ENCODE results near the gene PHACTR4. TPM values are rescaled to one million over a fixed set of nuclear protein-coding genes. Genes with fewer than 3 reads are reported as not detected.

Gene PHACTR4
- total and polyA plus RNA-seq, 9 of the 15 experiments (the other 6 are each of a cell fraction or from before 2014, with no cell fraction given), result 6.4 to 43.6 (median 14.2) TPM

GRCh38 chr1:28416509-28417194, 47.1 kb downstream of the PHACTR4 start:
- Histone ChIP-seq H3K27me3 (ENCODE audit: control insufficient read depth in 2 of 2, insufficient read depth in 2 of 2, low read length in 2 of 2) (no peaks in the 10 kb centered on the region), H3K4me2 (ENCODE audit: insufficient read depth, low read length) (peak overlapping the region; percentile 76; the same call in 1 of the 2 replicates), H3K27ac (ENCODE audit: extremely low read depth, low read depth, low read length) (peak overlapping the region; percentile 18; the same call in 2 of the 3 replicates), H4K20me1 (replicated peaks; ENCODE audit: control insufficient read depth, insufficient read depth, low read length) (0 out of 2 replicates have a peak, but pooled peaks cover 4% of the 10 kb centered on the region), H3K79me2 (ENCODE audit: control insufficient read depth, insufficient read depth, low read length) (peaks cover 37% of the 10 kb centered on the region), H3K36me3 (ENCODE audit: control insufficient read depth, insufficient read depth, low read length) (peaks cover under 1% of the 10 kb centered on the region; the same call in 1 of the 3 replicates), H3K9me1 (ENCODE audit: control insufficient read depth, insufficient read depth, low read length) (no peaks in the 10 kb centered on the region), H2AFZ (ENCODE audit: low read depth, low read length) (no peak overlapping the region), H3K9me3 (replicated peaks; ENCODE audit: control insufficient read depth, insufficient read depth, low read depth, low read length) (no peaks in the 10 kb centered on the region), H3K4me3 (no peak overlapping the region), H3K4me1 (replicated peaks in 1 of 2; ENCODE audit: control insufficient read depth in 2 of 2, insufficient read depth in 2 of 2, low read length in 2 of 2) (peaks cover 22 to 52% of the 10 kb centered on the region in 2 experiments), H3K9ac (ENCODE audit: insufficient read depth in 1 of 2, low read depth in 2 of 2, low read length in 2 of 2) (peak overlapping the region in 1 of 2 experiments; percentile 6; a peak in 1 of 4 replicates)
- ATAC-seq, result peak; percentile 72
- 0% methylated on average over 2 of the region's 2 CpGs for WGBS (ENCODE audit: insufficient coverage, low coverage, missing lambda C conversion rate)
- FAIRE-seq, result peak; percentile 91
- no TSS peak for BruUV-seq (replicated peaks)
- ChIA-PET POLR2A (interaction anchor here (0.7 to 2.4 kb wide), 7 partner anchors 14 to 232 kb away, joined by 3 to 15 read pairs (median 5); partner anchors contain the start of genes RCC1 and RNU11), CTCF (ENCODE audit: low intra/inter-chr PET ratio) (no interaction called here)
- intact Hi-C loops (cut with micrococcal nuclease), result no loop called here
- in situ Hi-C loops (cut with MboI), result no loop called here
- DNase-seq (ENCODE audit: extremely low read depth in 1 of 4, low spot score in 3 of 4), result peak; percentile 35 to 84 (median 56)
- TF ChIP-seq CCNT2 (IDR thresholded peaks at IDR 0.05; ENCODE audit: borderline replicate concordance, extremely low read depth, insufficient read length, low read depth, low read length) (peak; percentile 34), HMBOX1 (IDR thresholded peaks at IDR 0.05) (peak; percentile 93), FIP1L1 (IDR thresholded peaks at IDR 0.05; ENCODE audit: low read depth, low read length, poor library complexity, severe bottlenecking) (no peak), HDAC1 (IDR thresholded peaks at IDR 0.05) (peak in 1 of 2 experiments; percentile 68; a peak in 2 of 4 replicates), DEAF1 (CRISPR knock-in tag; IDR thresholded peaks at IDR 0.05) (no peak), ZNF589 (CRISPR knock-in tag; IDR thresholded peaks at IDR 0.05; ENCODE audit: low read depth) (0 out of 2 replicates have a peak, but pooled peaks have one; percentile 4), TCF3 (CRISPR knock-in tag; IDR thresholded peaks at IDR 0.05) (peak; percentile 55), ZBTB12 (CRISPR knock-in tag; IDR thresholded peaks at IDR 0.05) (0 out of 2 replicates have a peak, but pooled peaks have one; percentile 44), NFE2L1 (tag; IDR thresholded peaks at IDR 0.05; ENCODE audit: borderline replicate concordance, low read depth) (no peak), ARID1B (IDR thresholded peaks at IDR 0.05) (peak; percentile 87), SMARCC2 (IDR thresholded peaks at IDR 0.05; ENCODE audit: low read depth) (0 out of 2 replicates have a peak, but pooled peaks have one; percentile 39), SAFB (IDR thresholded peaks at IDR 0.05; ENCODE audit: borderline replicate concordance, low read depth, low read length) (no peak), BACH1 (tag; IDR thresholded peaks at IDR 0.05) (0 out of 2 replicates have a peak, but pooled peaks have one; percentile 4), SMC3 (conservative IDR thresholded peaks at IDR 0.05; ENCODE audit: insufficient read depth, low read depth, low read length) (no peak), SMAD4 (CRISPR knock-in tag; conservative IDR thresholded peaks at IDR 0.05) (no peak), ARNT (IDR thresholded peaks at IDR 0.05) (peak in 1 of 2 experiments; percentile 70; a peak in 2 of 4 replicates), TBL1XR1 (IDR thresholded peaks at IDR 0.05; ENCODE audit: low read length in 2 of 2) (peak in 1 of 2 experiments; percentile 72; a peak in 2 of 4 replicates), HDAC6 (IDR thresholded peaks at IDR 0.05; ENCODE audit: low read depth, low read length) (no peak)

Data from K562 (cell line).